ENCODE measurements around the gene ATP5PO. TPM values are rescaled to one million over a fixed set of nuclear protein-coding genes. Genes with fewer than 3 reads are reported as not detected.

The ATP5PO gene
- total RNA-seq, 1 experiment from 2014 or later: 190 TPM

GRCh38 chr21:33884376-33885171 is 31.0 kb downstream of the ATP5PO start:
- in situ Hi-C loops (cut with HindIII; ENCODE audit: low pct_unique_long_range_greater_than_20kb, low sequenced_read_pairs) (no loop called here), intact Hi-C loops (cut with micrococcal nuclease; ENCODE audit: unreplicated experiment) (no loop called here)
- Histone ChIP-seq H3K27me3 (ENCODE audit: control insufficient read depth, insufficient read depth, low read length) (no peaks in the 10 kb centered on the region), H3K4me3 (ENCODE audit: low read depth in 2 of 2, low read length in 2 of 2) (no peak overlapping the region), H3K27ac (ENCODE audit: low read length) (no peak overlapping the region), H3K9me3 (ENCODE audit: control insufficient read depth, insufficient read depth, low read depth, low read length) (no peaks in the 10 kb centered on the region), H3K4me1 (ENCODE audit: control insufficient read depth, insufficient read depth, low read length) (no peaks in the 10 kb centered on the region; the same call in 1 of the 2 replicates), H3K36me3 (ENCODE audit: control insufficient read depth, insufficient read depth, low read length) (no peaks in the 10 kb centered on the region)
- POLR2A ChIA-PET: no interaction called here
- ATAC-seq: no peak
- CTCF ChIA-PET: no interaction called here
- no peak for DNase-seq (ENCODE audit: low read depth, low spot score)
- TF ChIP-seq TCF7L2 (IDR thresholded peaks at IDR 0.05; ENCODE audit: low read depth, low read length) (no peak), SIN3A (IDR thresholded peaks at IDR 0.05; ENCODE audit: borderline replicate concordance, insufficient read depth, low read depth, low read length) (no peak), POLR2AphosphoS5 (IDR thresholded peaks at IDR 0.05; ENCODE audit: low read depth, low read length) (no peak)
- TF ChIP-seq, protein P1, sequence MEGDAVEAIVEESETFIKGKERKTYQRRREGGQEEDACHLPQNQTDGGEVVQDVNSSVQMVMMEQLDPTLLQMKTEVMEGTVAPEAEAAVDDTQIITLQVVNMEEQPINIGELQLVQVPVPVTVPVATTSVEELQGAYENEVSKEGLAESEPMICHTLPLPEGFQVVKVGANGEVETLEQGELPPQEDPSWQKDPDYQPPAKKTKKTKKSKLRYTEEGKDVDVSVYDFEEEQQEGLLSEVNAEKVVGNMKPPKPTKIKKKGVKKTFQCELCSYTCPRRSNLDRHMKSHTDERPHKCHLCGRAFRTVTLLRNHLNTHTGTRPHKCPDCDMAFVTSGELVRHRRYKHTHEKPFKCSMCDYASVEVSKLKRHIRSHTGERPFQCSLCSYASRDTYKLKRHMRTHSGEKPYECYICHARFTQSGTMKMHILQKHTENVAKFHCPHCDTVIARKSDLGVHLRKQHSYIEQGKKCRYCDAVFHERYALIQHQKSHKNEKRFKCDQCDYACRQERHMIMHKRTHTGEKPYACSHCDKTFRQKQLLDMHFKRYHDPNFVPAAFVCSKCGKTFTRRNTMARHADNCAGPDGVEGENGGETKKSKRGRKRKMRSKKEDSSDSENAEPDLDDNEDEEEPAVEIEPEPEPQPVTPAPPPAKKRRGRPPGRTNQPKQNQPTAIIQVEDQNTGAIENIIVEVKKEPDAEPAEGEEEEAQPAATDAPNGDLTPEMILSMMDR (IDR thresholded peaks at IDR 0.05): no peak
- TF ChIP-seq, protein P2, sequence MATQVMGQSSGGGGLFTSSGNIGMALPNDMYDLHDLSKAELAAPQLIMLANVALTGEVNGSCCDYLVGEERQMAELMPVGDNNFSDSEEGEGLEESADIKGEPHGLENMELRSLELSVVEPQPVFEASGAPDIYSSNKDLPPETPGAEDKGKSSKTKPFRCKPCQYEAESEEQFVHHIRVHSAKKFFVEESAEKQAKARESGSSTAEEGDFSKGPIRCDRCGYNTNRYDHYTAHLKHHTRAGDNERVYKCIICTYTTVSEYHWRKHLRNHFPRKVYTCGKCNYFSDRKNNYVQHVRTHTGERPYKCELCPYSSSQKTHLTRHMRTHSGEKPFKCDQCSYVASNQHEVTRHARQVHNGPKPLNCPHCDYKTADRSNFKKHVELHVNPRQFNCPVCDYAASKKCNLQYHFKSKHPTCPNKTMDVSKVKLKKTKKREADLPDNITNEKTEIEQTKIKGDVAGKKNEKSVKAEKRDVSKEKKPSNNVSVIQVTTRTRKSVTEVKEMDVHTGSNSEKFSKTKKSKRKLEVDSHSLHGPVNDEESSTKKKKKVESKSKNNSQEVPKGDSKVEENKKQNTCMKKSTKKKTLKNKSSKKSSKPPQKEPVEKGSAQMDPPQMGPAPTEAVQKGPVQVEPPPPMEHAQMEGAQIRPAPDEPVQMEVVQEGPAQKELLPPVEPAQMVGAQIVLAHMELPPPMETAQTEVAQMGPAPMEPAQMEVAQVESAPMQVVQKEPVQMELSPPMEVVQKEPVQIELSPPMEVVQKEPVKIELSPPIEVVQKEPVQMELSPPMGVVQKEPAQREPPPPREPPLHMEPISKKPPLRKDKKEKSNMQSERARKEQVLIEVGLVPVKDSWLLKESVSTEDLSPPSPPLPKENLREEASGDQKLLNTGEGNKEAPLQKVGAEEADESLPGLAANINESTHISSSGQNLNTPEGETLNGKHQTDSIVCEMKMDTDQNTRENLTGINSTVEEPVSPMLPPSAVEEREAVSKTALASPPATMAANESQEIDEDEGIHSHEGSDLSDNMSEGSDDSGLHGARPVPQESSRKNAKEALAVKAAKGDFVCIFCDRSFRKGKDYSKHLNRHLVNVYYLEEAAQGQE (IDR thresholded peaks at IDR 0.05; ENCODE audit: insufficient read depth in 1 of 2, low read depth in 2 of 2, low read length in 1 of 2): no peak
- BruUV-seq (replicated peaks): no TSS peak

DNA sequence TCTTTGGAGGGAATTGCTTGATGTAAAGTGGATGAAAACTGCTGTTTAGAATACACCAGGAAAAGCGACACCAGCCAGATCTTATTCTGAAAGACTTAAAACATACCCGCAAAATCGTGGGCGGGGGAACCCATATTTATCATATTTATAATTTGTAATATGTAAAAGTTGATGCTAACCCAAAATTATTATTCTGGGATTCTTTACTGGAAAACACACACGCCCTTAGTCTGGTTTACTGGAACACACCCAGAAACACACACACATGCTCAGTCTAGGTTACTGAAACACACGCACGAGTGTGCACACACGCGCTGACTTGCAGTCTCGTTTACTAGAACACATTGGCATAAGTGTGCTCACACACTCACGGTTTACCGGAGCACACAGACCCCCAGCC is 32.5 kb downstream of the ATP5PO start:
- ChIA-PET POLR2A (interaction anchor here (0.7 kb wide), 1 partner anchor 319 kb away, joined by 10 read pairs; no protein-coding TSS in a partner anchor), CTCF (interaction anchor here (0.6 kb wide), 1 partner anchor 19 kb away, joined by 3 read pairs; no protein-coding TSS in a partner anchor)
- Histone ChIP-seq H3K4me3 (ENCODE audit: low read depth in 2 of 2, low read length in 2 of 2) (no peak overlapping the region), H3K27me3 (ENCODE audit: control insufficient read depth, insufficient read depth, low read length) (no peaks in the 10 kb centered on the region), H3K27ac (ENCODE audit: low read length) (no peak overlapping the region), H3K4me1 (ENCODE audit: control insufficient read depth, insufficient read depth, low read length) (no peaks in the 10 kb centered on the region; the same call in 1 of the 2 replicates), H3K9me3 (ENCODE audit: control insufficient read depth, insufficient read depth, low read depth, low read length) (no peaks in the 10 kb centered on the region), H3K36me3 (ENCODE audit: control insufficient read depth, insufficient read depth, low read length) (no peaks in the 10 kb centered on the region)
- no peak for ATAC-seq
- BruUV-seq (replicated peaks): no TSS peak
- no peak for DNase-seq (ENCODE audit: low read depth, low spot score)
- in situ Hi-C loops (cut with HindIII; ENCODE audit: low pct_unique_long_range_greater_than_20kb, low sequenced_read_pairs): no loop called here
- TF ChIP-seq, protein P2 (IDR thresholded peaks at IDR 0.05; ENCODE audit: insufficient read depth in 1 of 2, low read depth in 2 of 2, low read length in 1 of 2): no peak
- intact Hi-C loops (cut with micrococcal nuclease; ENCODE audit: unreplicated experiment): no loop called here
